Spleen (tissue), 11 donors: ENCODE data around the gene BLVRB. TPM values are rescaled to one million over a fixed set of nuclear protein-coding genes. Genes with fewer than 3 reads are reported as not detected.
A peak's percentile ranks its signal among the peaks of the same experiment; 100 is the strongest.

Source experiments
- DNase-seq: peaks from one replicate; pipeline ENCODE4 v3.0.0-alpha.2; 2020
- H3K27ac ChIP-seq, 8 donors: fragments of 200-600 bp; sonication (generic) in 7 of 8; 1 replicate in 4 of 8; 2 replicates in 4 of 8; pipeline versions ENCODE4 v1.5.0 to v1.8.0; 2016 to 2021; ENCODE audit warnings: inconsistent platforms in 4 of 8, mild to moderate bottlenecking in 4 of 8, moderate library complexity in 1 of 8
- H3K27me3 ChIP-seq, 7 donors: fragments of 200-600 bp; sonication (generic) in 6 of 7; replicated peaks in 1 of 7; 1 replicate in 4 of 7; 2 replicates in 3 of 7; pipeline versions ENCODE4 v1.5.0 to v1.8.0; 2016 to 2021; ENCODE audit warnings: inconsistent platforms in 3 of 7, mild to moderate bottlenecking in 1 of 7
- H3K36me3 ChIP-seq, 6 donors: fragments of 200-600 bp; sonication (generic) in 5 of 6; 1 replicate in 4 of 6; 2 replicates in 2 of 6; pipeline versions ENCODE4 v1.5.0 to v1.8.0; 2016 to 2021; ENCODE audit warnings: inconsistent platforms in 2 of 6
- H3K4me1 ChIP-seq, 6 donors: fragments of 200-600 bp; sonication (generic) in 5 of 6; 1 replicate in 3 of 6; 2 replicates in 3 of 6; pipeline versions ENCODE4 v1.5.0 to v1.8.0; 2016 to 2021; ENCODE audit warnings: inconsistent platforms in 3 of 6
- H3K4me3 ChIP-seq, 8 donors: fragments of 200-600 bp; sonication (generic) in 7 of 8; 1 replicate in 4 of 8; 2 replicates in 4 of 8; pipeline versions ENCODE4 v1.5.0 to v1.8.0; 2016 to 2021; ENCODE audit warnings: inconsistent platforms in 4 of 8, mild to moderate bottlenecking in 4 of 8, moderate library complexity in 2 of 8
- H3K9me3 ChIP-seq, 8 donors: fragments of 200-600 bp; sonication (generic) in 7 of 8; 1 replicate in 4 of 8; 2 replicates in 4 of 8; pipeline versions ENCODE4 v1.5.0 to v1.8.0; 2016 to 2021; ENCODE audit warnings: inconsistent platforms in 4 of 8
- CTCF ChIP-seq, 11 experiments: fragments of 200-600 bp in 7 of 11; fragments of 450-650 bp in 4 of 11; sonication (generic) in 4 of 11; IDR thresholded peaks in 8 of 11; conservative IDR thresholded peaks in 3 of 11; 1 replicate in 7 of 11; 2 replicates in 4 of 11; pipeline versions ENCODE4 v1.4.0 to v1.8.0; 2016 to 2021; ENCODE audit warnings: antibody characterized with exemption in 11 of 11, inconsistent platforms in 4 of 11, mild to moderate bottlenecking in 1 of 11
- POLR2A ChIP-seq, 3 donors: fragments of 450-650 bp; IDR thresholded peaks; one replicate each; pipeline ENCODE4 v1.5.1; 2017; ENCODE audit warnings: antibody characterized with exemption in 3 of 3, mild to moderate bottlenecking in 1 of 3
- POLR2AphosphoS5 ChIP-seq, 3 donors: sonication (generic); formaldehyde crosslinking; IDR thresholded peaks; one replicate each; pipeline ENCODE4 v1.5.1; 2017; ENCODE audit warnings: antibody characterized with exemption in 3 of 3
- WGBS, 5 donors: extraction: QIAGEN DNeasy Blood & Tissue Kit in 3 of 5; methylation state at CpG; one replicate each; pipeline versions ENCODE4 v1.1.5 to v1.1.7; 2013 to 2018; 5-methylcytosine and 5-hydroxymethylcytosine counted together
- intact Hi-C: fragments of 100-400 bp; cut with DNase I; formaldehyde crosslinking; loops from one replicate; pipeline ENCODE4 v1.15.0; 2023; ENCODE audit warnings: low total_unique reads
- polyA plus RNA-seq, 3 donors: library from polyadenylated mRNA; stranded (reverse); fragments of 200-250 nt; gene quantifications; one replicate each; pipeline ENCODE4 v1.2.1, GENCODE V29; 2013
- total RNA-seq, 7 donors: library from RNA; depleted of rRNA in 3 of 7; stranded (reverse); fragments of >200 nt in 3 of 7; fragmentation: NEBNext Ultra II Directional in 4 of 7; extraction: Animal tissue kit (Norgen Biotek cat#: 25700) in 4 of 7; gene quantifications; one replicate each; pipeline versions ENCODE4 v1.1.0 to v1.2.1, GENCODE V29; 2016 to 2021
- donor health status: healthy with polysubstance abuse.
- donor health status: DM: no; HTN: no; CAD: no; lungs with moderate emphysema.
- donor health status: DM: no; HTN: no; CAD: no.
- donor health status: Bipolar disorder and iron deficiency.
- donor health status: healthy.
- donor health status: DM: no; HTN: no; CAD: no.
- donor health status: DM: yes; HTN: yes; CAD: no.

The BLVRB gene
- total and polyA plus RNA-seq, 10 donors: 90.6 to 243 (median 178) TPM

- intact Hi-C loops: no loop called here
- no peak overlapping the region for H3K27ac ChIP-seq
- DNase-seq: no peak
- no peak for TF ChIP-seq CTCF (IDR thresholded peaks at IDR 0.05 in 8 of 11, conservative IDR thresholded peaks at IDR 0.05 in 3 of 11)
- WGBS, 5 donors: 7 to 10% (median 8%) methylated on average over 55 to 105 of the region's 105 CpGs
- H3K9me3 ChIP-seq: no peaks in the 10 kb centered on the region
- peaks cover 3 to 15% (median 8%) of the 10 kb centered on the region in 6 donors for H3K4me1 ChIP-seq
- H3K27me3 ChIP-seq: peaks cover 2 to 77% (median 29%) of the 10 kb centered on the region in 7 donors
- peak overlapping the region in 1 of 8 donors; percentile 45 for H3K4me3 ChIP-seq
- H3K36me3 ChIP-seq: no peaks in the 10 kb centered on the region
Observed at GRCh38 chr19:40512473-40513344, 47.2 kb upstream of the BLVRB start.

GRCh38 chr19:40512110-40512472 lies 46.5 kb upstream of the BLVRB start:
- H3K36me3 ChIP-seq: no peaks in the 10 kb centered on the region
- H3K9me3 ChIP-seq: no peaks in the 10 kb centered on the region
- peaks cover 2 to 79% (median 29%) of the 10 kb centered on the region in 7 donors for H3K27me3 ChIP-seq
- H3K4me3 ChIP-seq: peak overlapping the region in 1 of 8 donors; percentile 45
- intact Hi-C loops: no loop called here
- DNase-seq: no peak
- no peak for TF ChIP-seq CTCF (IDR thresholded peaks at IDR 0.05 in 8 of 11, conservative IDR thresholded peaks at IDR 0.05 in 3 of 11)
- no peak for TF ChIP-seq POLR2A (IDR thresholded peaks at IDR 0.05)
- TF ChIP-seq POLR2AphosphoS5 (IDR thresholded peaks at IDR 0.05): no peak
- H3K27ac ChIP-seq: no peak overlapping the region
- 0 to 50% (median 10%) methylated on average over 1 of the region's 1 CpG for WGBS, 5 donors
- H3K4me1 ChIP-seq: peaks cover 3 to 15% (median 8%) of the 10 kb centered on the region in 6 donors

GRCh38 chr19:40511487-40511886 lies 45.9 kb upstream of the BLVRB start:
- no peaks in the 10 kb centered on the region for H3K36me3 ChIP-seq
- whole genome bisulfite sequencing, 5 donors: 73 to 84% (median 77%) methylated on average over 6 of the region's 6 CpGs
- DNase-seq: no peak
- no peak overlapping the region for H3K27ac ChIP-seq
- peaks cover 2 to 75% (median 29%) of the 10 kb centered on the region in 7 donors for H3K27me3 ChIP-seq
- peaks cover 3 to 15% (median 8%) of the 10 kb centered on the region in 6 donors for H3K4me1 ChIP-seq
- H3K4me3 ChIP-seq: no peak overlapping the region
- TF ChIP-seq POLR2AphosphoS5 (IDR thresholded peaks at IDR 0.05) (no peak), CTCF (IDR thresholded peaks at IDR 0.05 in 8 of 11, conservative IDR thresholded peaks at IDR 0.05 in 3 of 11) (no peak), POLR2A (IDR thresholded peaks at IDR 0.05) (no peak)
- H3K9me3 ChIP-seq: no peaks in the 10 kb centered on the region
- intact Hi-C loops: no loop called here

DNA sequence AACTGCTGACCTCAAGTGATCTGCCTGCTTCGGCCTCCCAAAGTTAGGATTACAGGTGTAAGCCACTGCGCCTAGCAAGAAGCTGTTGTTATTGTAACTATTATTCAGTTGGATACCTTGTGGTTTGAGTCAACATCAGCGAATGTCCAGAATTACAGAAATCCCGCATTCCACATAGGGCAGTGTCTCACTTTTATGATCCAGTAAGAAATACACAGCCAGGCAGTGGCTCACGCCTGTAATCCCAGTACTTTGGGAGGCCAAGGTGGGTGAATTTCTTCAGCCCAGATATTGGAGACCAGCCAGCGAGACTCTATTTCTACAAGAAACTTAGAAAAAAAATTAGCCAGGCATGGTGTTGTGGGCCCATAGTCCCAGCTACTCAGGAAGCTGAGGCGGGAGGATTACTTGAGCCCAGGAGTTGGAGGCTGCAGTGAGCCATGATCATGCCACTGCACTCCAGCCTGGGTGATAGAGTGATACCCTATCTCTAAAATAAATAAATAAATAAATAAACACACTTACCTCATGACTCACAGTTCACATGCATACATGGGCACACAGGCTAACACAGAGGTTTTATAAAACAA lies 45.1 kb upstream of the BLVRB start:
- peaks cover 3 to 15% (median 8%) of the 10 kb centered on the region in 6 donors for H3K4me1 ChIP-seq
- 84 to 93% (median 89%) methylated on average over 7 of the region's 7 CpGs for WGBS, 5 donors
- H3K4me3 ChIP-seq: no peak overlapping the region
- H3K27ac ChIP-seq: no peak overlapping the region
- H3K36me3 ChIP-seq: no peaks in the 10 kb centered on the region
- intact Hi-C loops: no loop called here
- H3K9me3 ChIP-seq: no peaks in the 10 kb centered on the region
- H3K27me3 ChIP-seq: peaks cover 2 to 69% (median 29%) of the 10 kb centered on the region in 7 donors
- DNase-seq: no peak
- no peak for TF ChIP-seq POLR2A (IDR thresholded peaks at IDR 0.05)
- TF ChIP-seq POLR2AphosphoS5 (IDR thresholded peaks at IDR 0.05): no peak
- TF ChIP-seq CTCF (IDR thresholded peaks at IDR 0.05 in 8 of 11, conservative IDR thresholded peaks at IDR 0.05 in 3 of 11): no peak
